ENCODE results near the gene FRS2.

The FRS2 gene

GRCh38 chr12:69570545-69571399 is 100.6 kb downstream of the FRS2 start:
- peaks cover 35% of the 10 kb centered on the region for H3K36me3 ChIP-seq (ENCODE audit: control insufficient read depth, insufficient read depth, low read length)
- H3K9me3 ChIP-seq (ENCODE audit: control insufficient read depth, low read length) = no peaks in the 10 kb centered on the region
- no peaks in the 10 kb centered on the region for H3K4me1 ChIP-seq (ENCODE audit: control insufficient read depth, insufficient read depth, low read length)
- H3K4me3 ChIP-seq (ENCODE audit: insufficient read depth, low read depth, low read length) = no peak overlapping the region
- WGBS, 2 experiments = 49 to 58% methylated on average over 4 to 6 of the region's 6 CpGs
- H3K27me3 ChIP-seq (ENCODE audit: control insufficient read depth, insufficient read depth, low read length, poor library complexity, severe bottlenecking) = no peaks in the 10 kb centered on the region
- H3K27ac ChIP-seq (ENCODE audit: insufficient read depth, low read depth, low read length, poor library complexity, severe bottlenecking) = no peak overlapping the region

- 98 to 100% methylated on average over 2 to 3 of the region's 3 CpGs for WGBS, 2 experiments
- H3K36me3 ChIP-seq (ENCODE audit: control insufficient read depth, insufficient read depth, low read length) = peaks cover 35% of the 10 kb centered on the region
- H3K9me3 ChIP-seq (ENCODE audit: control insufficient read depth, low read length) = no peaks in the 10 kb centered on the region
- H3K27ac ChIP-seq (ENCODE audit: insufficient read depth, low read depth, low read length, poor library complexity, severe bottlenecking) = no peak overlapping the region
- H3K27me3 ChIP-seq (ENCODE audit: control insufficient read depth, insufficient read depth, low read length, poor library complexity, severe bottlenecking) = no peaks in the 10 kb centered on the region
- no peak overlapping the region for H3K4me3 ChIP-seq (ENCODE audit: insufficient read depth, low read depth, low read length)
- no peaks in the 10 kb centered on the region for H3K4me1 ChIP-seq (ENCODE audit: control insufficient read depth, insufficient read depth, low read length)
These were observed 105.2 kb downstream of the FRS2 start for GRCh38 chr12:69575346-69575745.

- Histone ChIP-seq H3K4me3 (ENCODE audit: insufficient read depth, low read depth, low read length) (no peak overlapping the region), H3K27me3 (ENCODE audit: control insufficient read depth, insufficient read depth, low read length, poor library complexity, severe bottlenecking) (no peaks in the 10 kb centered on the region), H3K27ac (ENCODE audit: insufficient read depth, low read depth, low read length, poor library complexity, severe bottlenecking) (no peak overlapping the region), H3K36me3 (ENCODE audit: control insufficient read depth, insufficient read depth, low read length) (peaks cover 19% of the 10 kb centered on the region), H3K9me3 (ENCODE audit: control insufficient read depth, low read length) (no peaks in the 10 kb centered on the region), H3K4me1 (ENCODE audit: control insufficient read depth, insufficient read depth, low read length) (no peaks in the 10 kb centered on the region)
- WGBS, 2 experiments = 92 to 93% methylated on average over 1 to 2 of the region's 2 CpGs
These were observed 108.1 kb downstream of the FRS2 start for GRCh38 chr12:69578283-69578682.

- Histone ChIP-seq H3K4me3 (ENCODE audit: insufficient read depth, low read depth, low read length) (no peak overlapping the region), H3K27ac (ENCODE audit: insufficient read depth, low read depth, low read length, poor library complexity, severe bottlenecking) (no peak overlapping the region), H3K27me3 (ENCODE audit: control insufficient read depth, insufficient read depth, low read length, poor library complexity, severe bottlenecking) (no peaks in the 10 kb centered on the region), H3K36me3 (ENCODE audit: control insufficient read depth, insufficient read depth, low read length) (peaks cover 17% of the 10 kb centered on the region), H3K9me3 (ENCODE audit: control insufficient read depth, low read length) (no peaks in the 10 kb centered on the region), H3K4me1 (ENCODE audit: control insufficient read depth, insufficient read depth, low read length) (no peaks in the 10 kb centered on the region)
- 94 to 100% methylated on average over 2 to 3 of the region's 4 CpGs for WGBS, 2 experiments
These were observed 108.8 kb downstream of the FRS2 start for GRCh38 chr12:69579029-69579428.

GRCh38 chr12:69580074-69580473 is 109.9 kb downstream of the FRS2 start:
- Histone ChIP-seq H3K4me1 (ENCODE audit: control insufficient read depth, insufficient read depth, low read length) (no peaks in the 10 kb centered on the region), H3K9me3 (ENCODE audit: control insufficient read depth, low read length) (no peaks in the 10 kb centered on the region), H3K27ac (ENCODE audit: insufficient read depth, low read depth, low read length, poor library complexity, severe bottlenecking) (no peak overlapping the region), H3K27me3 (ENCODE audit: control insufficient read depth, insufficient read depth, low read length, poor library complexity, severe bottlenecking) (no peaks in the 10 kb centered on the region), H3K4me3 (ENCODE audit: insufficient read depth, low read depth, low read length) (no peak overlapping the region), H3K36me3 (ENCODE audit: control insufficient read depth, insufficient read depth, low read length) (peaks cover 6% of the 10 kb centered on the region)
- 93 to 94% methylated on average over 1 of the region's 1 CpG for WGBS, 2 experiments

GRCh38 chr12:69583203-69583602 is 113.0 kb downstream of the FRS2 start:
- Histone ChIP-seq H3K27ac (ENCODE audit: insufficient read depth, low read depth, low read length, poor library complexity, severe bottlenecking) (no peak overlapping the region), H3K27me3 (ENCODE audit: control insufficient read depth, insufficient read depth, low read length, poor library complexity, severe bottlenecking) (no peaks in the 10 kb centered on the region), H3K4me3 (ENCODE audit: insufficient read depth, low read depth, low read length) (no peak overlapping the region), H3K9me3 (ENCODE audit: control insufficient read depth, low read length) (no peaks in the 10 kb centered on the region), H3K4me1 (ENCODE audit: control insufficient read depth, insufficient read depth, low read length) (no peaks in the 10 kb centered on the region), H3K36me3 (ENCODE audit: control insufficient read depth, insufficient read depth, low read length) (peaks cover 15% of the 10 kb centered on the region)

GRCh38 chr12:69585189-69586062 is 115.2 kb downstream of the FRS2 start, which contains the start of gene CCT2:
Gene CCT2, plus strand, starts transcription at chr12:69585459. Its CDS starts 63 bp downstream, at chr12:69585522.
- no peaks in the 10 kb centered on the region for H3K4me1 ChIP-seq (ENCODE audit: control insufficient read depth, insufficient read depth, low read length)

GRCh38 chr12:69588527-69588926 is 118.3 kb downstream of the FRS2 start:
- Histone ChIP-seq H3K27me3 (ENCODE audit: control insufficient read depth, insufficient read depth, low read length, poor library complexity, severe bottlenecking) (no peaks in the 10 kb centered on the region), H3K9me3 (ENCODE audit: control insufficient read depth, low read length) (no peaks in the 10 kb centered on the region), H3K4me3 (ENCODE audit: insufficient read depth, low read depth, low read length) (no peak overlapping the region), H3K27ac (ENCODE audit: insufficient read depth, low read depth, low read length, poor library complexity, severe bottlenecking) (no peak overlapping the region), H3K36me3 (ENCODE audit: control insufficient read depth, insufficient read depth, low read length) (peaks cover 52% of the 10 kb centered on the region), H3K4me1 (ENCODE audit: control insufficient read depth, insufficient read depth, low read length) (no peaks in the 10 kb centered on the region)
- whole genome bisulfite sequencing, 2 experiments = 89 to 97% methylated on average over 4 of the region's 4 CpGs

More at GRCh38 chr12:69585189-69586062, 115.2 kb downstream of the FRS2 start, which contains the start of gene CCT2:
- Histone ChIP-seq H3K9me3 (ENCODE audit: control insufficient read depth, low read length) (no peaks in the 10 kb centered on the region), H3K36me3 (ENCODE audit: control insufficient read depth, insufficient read depth, low read length) (peaks cover 27% of the 10 kb centered on the region), H3K4me3 (ENCODE audit: insufficient read depth, low read depth, low read length) (peak within 1 kb of the TSS; percentile 98), H3K27me3 (ENCODE audit: control insufficient read depth, insufficient read depth, low read length, poor library complexity, severe bottlenecking) (no peaks in the 10 kb centered on the region), H3K27ac (ENCODE audit: insufficient read depth, low read depth, low read length, poor library complexity, severe bottlenecking) (peak within 1 kb of the TSS; percentile 96)
- WGBS, 2 experiments = 0 to 1% methylated on average over 63 of the region's 63 CpGs

- Histone ChIP-seq H3K27me3 (ENCODE audit: control insufficient read depth, insufficient read depth, low read length, poor library complexity, severe bottlenecking) (no peaks in the 10 kb centered on the region), H3K4me3 (ENCODE audit: insufficient read depth, low read depth, low read length) (no peak overlapping the region), H3K9me3 (ENCODE audit: control insufficient read depth, low read length) (no peaks in the 10 kb centered on the region), H3K36me3 (ENCODE audit: control insufficient read depth, insufficient read depth, low read length) (peaks cover 57% of the 10 kb centered on the region), H3K4me1 (ENCODE audit: control insufficient read depth, insufficient read depth, low read length) (no peaks in the 10 kb centered on the region), H3K27ac (ENCODE audit: insufficient read depth, low read depth, low read length, poor library complexity, severe bottlenecking) (no peak overlapping the region)
- 89 to 92% methylated on average over 2 of the region's 2 CpGs for WGBS, 2 experiments
These were observed 118.9 kb downstream of the FRS2 start for GRCh38 chr12:69589082-69589481.

- H3K4me3 ChIP-seq (ENCODE audit: insufficient read depth, low read depth, low read length) = no peak overlapping the region
- H3K9me3 ChIP-seq (ENCODE audit: control insufficient read depth, low read length) = no peaks in the 10 kb centered on the region
- H3K27me3 ChIP-seq (ENCODE audit: control insufficient read depth, insufficient read depth, low read length, poor library complexity, severe bottlenecking) = no peaks in the 10 kb centered on the region
- H3K4me1 ChIP-seq (ENCODE audit: control insufficient read depth, insufficient read depth, low read length) = no peaks in the 10 kb centered on the region
- no peak overlapping the region for H3K27ac ChIP-seq (ENCODE audit: insufficient read depth, low read depth, low read length, poor library complexity, severe bottlenecking)
- 98 to 100% methylated on average over 2 of the region's 2 CpGs for WGBS, 2 experiments
- H3K36me3 ChIP-seq (ENCODE audit: control insufficient read depth, insufficient read depth, low read length) = peaks cover 73% of the 10 kb centered on the region
These were observed 125.5 kb downstream of the FRS2 start for GRCh38 chr12:69595689-69596088.

Measured in ectodermal cell (in vitro differentiated cells).